ENCODE results near the gene TTN.
A peak's percentile ranks its signal among the peaks of the same experiment; 100 is the strongest.
"Not testable (repeated sequence)": the region's sequence is repeated elsewhere in the genome, so short reads cannot be mapped to it uniquely, and the experiment has no call there.

Gene TTN

DNA sequence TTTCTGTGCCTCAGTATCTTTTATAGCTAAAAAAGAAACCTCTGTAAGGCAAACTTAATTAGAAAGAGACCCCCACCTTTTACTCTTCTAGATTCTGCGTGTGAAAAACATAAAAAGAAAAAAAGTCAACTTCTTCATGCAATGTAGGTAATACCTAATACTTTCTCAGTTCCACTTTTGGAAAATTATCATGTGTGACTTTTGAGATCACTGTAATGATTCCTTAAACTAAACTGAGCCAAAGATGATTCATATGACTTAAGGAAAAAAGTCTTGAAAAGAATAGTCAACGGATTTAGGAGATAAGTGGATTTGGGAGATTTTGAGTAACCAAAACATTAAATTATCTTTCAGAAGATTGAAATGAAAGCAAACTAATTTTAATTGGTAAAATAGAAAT is 278.0 kb downstream of the TTN start:
- DNase-seq (ENCODE audit: low spot score), result no peak

DNA sequence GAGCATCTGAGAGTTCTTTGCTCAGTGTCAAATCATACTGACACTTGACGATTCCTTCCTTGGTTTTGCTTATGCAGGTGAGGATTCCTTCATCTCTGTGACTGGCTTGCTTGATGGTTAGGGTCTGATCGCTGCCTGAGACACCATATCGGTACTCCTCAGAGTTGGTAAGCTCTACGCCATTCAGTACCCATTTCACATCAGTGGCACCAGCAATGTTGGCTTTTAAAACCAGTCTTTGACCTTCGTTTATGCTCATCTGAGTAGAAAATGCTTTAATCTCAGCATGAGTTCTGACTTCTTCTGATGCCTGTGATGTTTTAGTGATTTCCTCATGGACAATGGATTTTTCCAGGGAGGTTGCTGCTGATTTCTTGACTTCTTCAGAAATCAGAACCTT is 278.6 kb downstream of the TTN start:
- DNase-seq (ENCODE audit: low spot score), result no peak

DNA sequence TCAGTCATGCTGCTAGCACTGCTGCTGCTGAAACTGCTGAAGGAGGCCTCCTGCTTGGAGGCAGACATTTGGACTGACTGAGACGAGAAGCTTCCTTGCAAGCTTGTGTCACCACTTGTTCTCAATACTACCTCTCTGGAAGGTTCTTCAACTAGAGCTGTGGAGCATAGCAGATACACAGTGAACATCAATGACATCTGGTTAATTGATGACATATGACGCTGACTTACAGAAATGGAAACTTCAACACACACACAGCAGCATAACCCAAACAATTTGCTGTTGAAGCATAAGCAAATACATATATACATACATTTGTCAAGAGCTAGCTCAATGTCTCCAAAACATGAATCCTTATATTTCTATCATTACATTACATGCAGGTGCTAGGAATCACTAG is 279.6 kb downstream of the TTN start:
- DNase-seq (ENCODE audit: low spot score), result no peak

DNA sequence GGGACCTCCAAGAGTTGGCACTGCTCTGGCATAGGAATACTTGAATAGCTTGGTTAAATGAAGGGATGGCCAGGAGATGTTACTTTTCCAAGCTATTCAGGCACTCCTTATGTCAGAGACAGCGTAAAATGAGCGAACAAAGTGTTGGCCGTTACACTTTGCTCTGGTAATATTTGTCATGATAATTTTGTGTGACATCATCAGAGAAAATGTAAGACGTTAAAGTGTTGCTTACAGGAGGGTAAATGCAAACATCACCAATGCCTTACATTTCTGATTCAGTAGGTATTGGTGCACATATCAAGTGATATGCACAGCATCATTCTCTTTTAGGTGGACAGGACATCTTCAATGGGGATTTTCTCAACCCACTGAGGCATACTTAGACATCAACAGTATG is 281.0 kb downstream of the TTN start:
- no peak for DNase-seq (ENCODE audit: low spot score)

DNA sequence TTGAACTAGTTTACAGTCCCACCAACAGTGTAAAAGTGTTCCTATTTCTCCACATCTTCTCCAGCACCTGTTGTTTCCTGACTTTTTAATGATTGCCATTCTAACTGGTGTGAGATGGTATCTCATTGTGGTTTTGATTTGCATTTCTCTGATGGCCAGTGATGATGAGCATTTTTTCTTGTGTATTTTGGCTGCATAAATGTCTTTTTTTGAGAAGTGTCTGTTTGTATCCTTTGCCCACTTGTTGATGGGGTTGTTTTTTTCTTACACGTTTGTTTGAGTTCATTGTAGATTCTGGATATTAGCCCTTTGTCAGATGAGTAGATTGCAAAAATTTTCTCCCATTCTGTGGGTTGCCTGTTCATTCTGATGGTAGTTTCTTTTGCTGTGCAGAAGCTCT is 281.8 kb downstream of the TTN start:
- DNase-seq (ENCODE audit: low spot score), result not testable (repeated sequence)

DNA sequence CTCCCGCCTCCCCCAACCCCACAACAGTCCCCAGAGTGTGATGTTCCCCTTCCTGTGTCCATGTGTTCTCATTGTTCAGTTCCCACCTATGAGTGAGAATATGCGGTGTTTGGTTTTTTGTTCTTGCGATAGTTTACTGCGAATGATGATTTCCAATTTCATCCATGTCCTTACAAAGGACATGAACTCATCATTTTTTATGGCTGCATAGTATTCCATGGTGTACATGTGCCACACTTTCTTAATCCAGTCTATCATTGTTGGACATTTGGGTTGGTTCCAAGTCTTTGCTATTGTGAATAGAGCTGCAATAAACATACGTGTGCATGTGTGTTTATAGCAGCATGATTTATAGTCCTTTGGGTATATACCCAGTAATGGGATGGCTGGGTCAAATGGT is 282.2 kb downstream of the TTN start:
- DNase-seq (ENCODE audit: low spot score), result not testable (repeated sequence)

DNA sequence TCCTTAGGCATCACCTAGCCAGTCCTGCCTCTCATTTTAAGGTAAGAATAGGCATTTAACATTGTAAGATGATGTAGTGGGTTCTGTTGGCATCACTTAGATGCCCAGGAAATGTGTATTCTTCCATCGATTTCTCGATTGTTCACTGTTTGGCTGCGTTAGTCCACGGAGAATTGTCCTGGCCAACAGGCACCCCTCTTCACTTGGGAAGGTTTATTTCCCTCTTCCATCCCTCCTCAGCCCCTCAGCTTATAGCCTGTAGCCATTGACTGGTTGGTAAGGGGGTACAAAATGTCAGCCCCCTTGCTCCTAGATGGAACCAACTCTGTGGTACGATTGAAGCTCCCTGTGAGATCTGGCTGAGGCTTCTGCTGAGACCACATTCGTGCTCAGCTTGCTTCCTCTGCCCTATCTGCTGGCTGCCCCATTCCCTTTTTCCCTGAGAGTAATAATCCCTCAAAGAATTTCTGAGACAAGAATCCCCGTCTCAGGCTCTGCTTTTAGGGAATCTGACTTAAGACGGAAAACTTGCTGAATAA is 283.6 kb downstream of the TTN start:
- DNase-seq (ENCODE audit: low spot score), result no peak

DNA sequence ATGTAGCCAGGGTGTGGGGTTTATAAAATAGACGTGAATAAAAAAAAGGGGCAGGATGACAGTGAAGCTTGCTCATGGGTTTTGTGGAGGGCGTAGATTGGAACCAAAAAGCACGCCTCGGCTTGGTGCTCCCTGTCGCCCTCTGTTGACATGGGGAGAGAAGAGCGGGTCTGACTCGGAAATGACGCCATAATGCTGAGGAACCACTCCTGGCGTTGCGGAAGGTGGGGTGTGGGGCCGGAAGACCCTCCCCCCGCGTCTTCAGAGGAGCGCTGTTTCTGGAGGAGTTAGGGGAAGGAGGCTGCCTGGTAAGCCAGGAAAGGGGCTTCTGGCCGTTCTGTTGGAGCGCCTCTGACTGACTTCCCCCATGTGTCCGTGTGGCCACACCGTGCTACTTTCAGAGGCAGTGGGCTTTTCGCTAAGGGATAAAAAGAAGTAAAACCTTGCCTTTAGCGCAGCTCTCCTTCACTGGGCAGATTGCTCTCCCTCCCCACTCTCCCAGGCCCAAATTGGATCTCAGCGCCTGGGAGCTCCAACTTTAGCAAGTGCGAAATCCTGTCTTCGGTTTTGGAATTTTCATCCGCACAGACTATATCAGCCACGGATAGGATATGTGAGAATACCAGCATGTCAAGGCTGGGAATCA is 284.1 kb downstream of the TTN start:
- DNase-seq (ENCODE audit: low spot score), result peak; percentile 92

- no peak for DNase-seq (ENCODE audit: low spot score)
These were observed 285.7 kb downstream of the TTN start for GRCh38 chr2:178521304-178522150.

- DNase-seq (ENCODE audit: low spot score), result no peak
These were observed 289.7 kb downstream of the TTN start for GRCh38 chr2:178517496-178517895.

GRCh38 chr2:178514664-178515063 is 292.6 kb downstream of the TTN start:
- no peak for DNase-seq (ENCODE audit: low spot score)

- no peak for DNase-seq (ENCODE audit: low spot score)
These were observed 293.3 kb downstream of the TTN start for GRCh38 chr2:178513876-178514275.

DNA sequence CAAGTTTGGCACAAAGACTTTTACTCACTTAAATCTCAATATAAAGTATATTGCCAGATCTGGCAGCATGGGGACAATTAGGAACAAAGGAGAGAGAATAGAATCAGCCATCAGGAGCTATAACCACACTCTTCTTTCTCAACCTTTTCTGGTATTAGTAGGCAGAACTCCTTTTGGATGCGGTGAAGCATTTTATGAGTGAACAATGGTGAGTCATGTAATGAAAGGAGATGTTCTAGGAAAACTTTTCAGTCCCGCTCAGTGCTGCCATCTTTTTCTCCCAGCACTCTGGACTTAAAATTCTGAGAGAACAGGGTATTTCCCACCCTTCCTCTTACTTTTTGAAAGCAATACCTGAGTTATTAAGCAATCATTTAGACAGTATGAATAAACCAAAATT is 294.7 kb downstream of the TTN start:
- no peak for DNase-seq (ENCODE audit: low spot score)

DNA sequence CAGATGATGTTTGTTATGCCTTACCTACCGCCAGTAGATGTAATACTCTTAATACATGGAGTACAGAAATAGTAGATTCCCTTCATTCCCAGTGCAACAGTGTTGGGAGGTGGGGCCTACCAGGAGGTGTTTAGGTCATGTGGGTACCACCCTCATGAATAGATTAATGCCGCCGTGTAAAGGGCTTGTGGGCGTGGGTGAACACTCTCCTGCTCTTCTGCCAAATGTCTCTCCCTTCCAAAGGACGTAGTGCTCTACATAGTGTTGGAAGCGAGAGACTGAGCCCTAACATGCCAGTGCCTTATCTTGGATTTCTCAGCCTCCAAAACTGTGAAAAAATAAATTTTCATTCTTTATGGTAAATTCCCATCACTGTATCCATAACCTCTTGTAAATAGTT is 296.8 kb downstream of the TTN start:
- no peak for DNase-seq (ENCODE audit: low spot score)

- DNase-seq (ENCODE audit: low spot score), result no peak
These were observed 298.6 kb downstream of the TTN start for GRCh38 chr2:178508646-178509045.

GRCh38 chr2:178506949-178507348 is 300.3 kb downstream of the TTN start:
- DNase-seq (ENCODE audit: low spot score), result no peak

DNA sequence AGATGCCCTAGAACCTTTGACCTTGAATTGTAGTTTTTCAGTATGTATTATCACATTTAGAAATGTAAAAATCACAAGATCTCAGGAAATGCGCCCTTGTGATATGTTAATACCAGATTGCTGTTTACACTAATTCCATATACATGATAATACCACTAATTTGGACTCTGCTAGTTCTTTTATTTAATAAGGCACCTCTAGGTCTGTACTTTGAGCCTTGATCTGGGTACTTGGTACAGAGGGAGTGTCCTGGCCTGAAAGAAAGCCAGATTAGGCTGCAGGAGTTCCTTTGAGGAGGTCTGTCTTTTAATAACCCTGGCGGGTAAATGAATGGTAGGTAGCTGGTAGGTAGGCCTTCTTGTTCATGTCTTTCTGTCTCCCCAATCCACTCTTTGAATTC is 300.7 kb downstream of the TTN start:
- no peak for DNase-seq (ENCODE audit: low spot score)

DNA sequence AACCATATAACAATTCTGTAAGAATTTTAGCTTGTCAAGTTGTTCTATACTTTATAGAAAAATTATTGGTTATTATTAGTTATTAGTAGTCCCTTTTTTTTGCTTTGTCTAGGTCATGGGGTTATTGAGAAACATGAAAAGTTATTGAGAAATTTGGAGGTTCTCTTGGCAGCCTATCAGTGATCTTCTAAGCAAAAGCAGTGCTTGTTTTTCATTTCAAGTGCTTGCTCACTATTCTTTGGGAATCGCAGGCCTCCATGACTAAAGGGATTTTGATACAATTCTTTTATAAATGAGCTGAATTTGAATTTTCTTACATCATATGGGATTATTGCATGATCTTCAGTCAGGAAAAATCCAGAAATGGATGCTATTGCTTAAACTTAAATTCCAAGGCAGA is 301.1 kb downstream of the TTN start:
- DNase-seq (ENCODE audit: low spot score), result no peak

- DNase-seq (ENCODE audit: low spot score), result no peak
These were observed 304.5 kb downstream of the TTN start for GRCh38 chr2:178502751-178503150.

GRCh38 chr2:178499640-178500039 is 307.6 kb downstream of the TTN start:
- no peak for DNase-seq (ENCODE audit: low spot score)

DNA sequence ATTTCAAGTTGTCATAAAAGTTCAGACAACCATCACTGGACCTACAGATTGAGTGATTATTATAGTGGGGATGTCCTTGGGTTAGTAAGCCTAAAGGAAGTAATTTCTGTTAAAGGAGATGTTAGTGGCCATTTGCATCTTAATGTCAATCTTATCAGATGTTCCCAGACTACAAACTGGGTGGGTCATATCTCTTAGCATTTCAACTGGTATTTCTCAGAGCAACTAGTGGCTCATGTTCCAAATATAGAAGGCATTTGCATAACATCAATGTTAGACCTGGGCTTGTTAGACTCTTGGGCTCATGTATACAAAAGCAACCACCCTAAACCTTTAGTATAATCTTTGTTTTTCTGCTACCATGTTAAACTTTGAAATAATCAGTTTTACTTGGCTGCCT is 309.1 kb downstream of the TTN start:
- no peak for DNase-seq (ENCODE audit: low spot score)

DNA sequence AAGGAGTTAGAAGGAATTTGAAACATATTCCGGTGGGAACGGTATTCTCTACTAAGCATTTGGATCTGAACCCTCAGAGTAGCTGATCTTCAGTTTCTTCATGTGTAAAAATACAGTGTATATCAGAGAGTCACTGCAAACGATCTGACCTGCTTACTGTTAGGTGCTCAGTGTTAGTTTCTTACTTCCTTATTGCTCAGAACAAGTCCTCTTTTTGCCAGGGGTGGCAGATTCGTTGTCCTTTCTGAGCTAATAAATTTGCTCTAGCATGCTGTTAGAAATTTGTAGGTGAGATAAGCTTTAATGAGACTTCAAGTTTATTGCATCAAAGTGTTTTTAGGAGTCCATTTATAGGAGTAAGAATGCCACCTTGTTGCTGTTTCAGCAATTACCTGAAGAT is 311.2 kb downstream of the TTN start:
- DNase-seq (ENCODE audit: low spot score), result no peak

GRCh38 chr2:178491612-178492011 is 315.6 kb downstream of the TTN start:
- no peak for DNase-seq (ENCODE audit: low spot score)

GRCh38 chr2:178485356-178485755 is 321.9 kb downstream of the TTN start:
- no peak for DNase-seq (ENCODE audit: low spot score)

Data from ecto neural progenitor cell (in vitro differentiated cells).